BJ (cell line): ENCODE data around the gene CADM3. TPM values are rescaled to one million over a fixed set of nuclear protein-coding genes. Genes with fewer than 3 reads are reported as not detected.

Source experiments
- CTCF ChIA-PET: fragments of 350-600 bp; formaldehyde crosslinking; extraction: SDS; loops from one replicate; lab custom pipeline; 2021; ENCODE audit warnings: antibody characterized with exemption, inconsistent platforms; lab: Yijun Ruan, JAX
- POLR2A ChIA-PET: fragments of 300-600 bp; sonication (Branson Sonifier 250); formaldehyde crosslinking; extraction: SDS; loops from one replicate; lab custom pipeline; 2021; ENCODE audit warnings: antibody characterized with exemption; lab: Charles Lee
- DNase-seq: peaks from one replicate; pipeline ENCODE4 v3.0.0-alpha.2; 2011; ENCODE audit warnings: low read depth
- H3K27me3 ChIP-seq: 2 replicates; pipeline ENCODE4 v1.6.0; 2011; ENCODE audit warnings: low read length; ENCODE audit not compliant: control insufficient read depth, insufficient read depth
- H3K36me3 ChIP-seq: 2 replicates; pipeline ENCODE4 v1.5.1; 2011; ENCODE audit warnings: low read length; ENCODE audit not compliant: control insufficient read depth, insufficient read depth
- H3K4me3 ChIP-seq: 2 replicates; pipeline ENCODE4 v1.5.1; 2011; ENCODE audit warnings: low read depth, mild to moderate bottlenecking, control low read depth, low read length
- CTCF ChIP-seq: IDR thresholded peaks from 2 replicates; pipeline ENCODE4 v1.5.1; 2011; ENCODE audit warnings: low read depth, mild to moderate bottlenecking, control low read depth, inconsistent platforms, low read length, moderate library complexity; ENCODE audit not compliant: insufficient read depth
- polyA plus RNA-seq: library from polyadenylated mRNA; depleted of rRNA; stranded (reverse); fragments of >200 nt; gene quantifications from 2 replicates; pipeline ENCODE4 v1.2.3, GENCODE V29; 2011; rRNA removed
- small RNA-seq: library from RNA; depleted of rRNA; stranded (forward); fragments of <200 nt; gene quantifications from one replicate; pipeline ENCODE3, GENCODE V24; 2012; ENCODE audit warnings: low replicate concordance, low read depth; ENCODE audit not compliant: insufficient read length

The CADM3 gene
- polyA plus RNA-seq, 1 experiment, result 0.07 TPM

- DNase-seq, result no peak
- no peaks in the 10 kb centered on the region for H3K27me3 ChIP-seq
- CTCF ChIA-PET, result interaction anchor here (1.0 kb wide), 1 partner anchor 24 kb away, joined by 3 read pairs; no protein-coding TSS in a partner anchor
- H3K36me3 ChIP-seq, result no peaks in the 10 kb centered on the region
- TF ChIP-seq CTCF, result no peak
- no peak overlapping the region for H3K4me3 ChIP-seq
- POLR2A ChIA-PET, result no interaction called here
These were observed 68.3 kb downstream of the CADM3 start for GRCh38 chr1:159239551-159240220.

- CTCF ChIA-PET, result no interaction called here
- no peak for DNase-seq
- Histone ChIP-seq H3K4me3 (no peak overlapping the region), H3K27me3 (no peaks in the 10 kb centered on the region), H3K36me3 (no peaks in the 10 kb centered on the region)
- TF ChIP-seq CTCF, result no peak
- POLR2A ChIA-PET, result no interaction called here
These were observed 75.9 kb downstream of the CADM3 start for GRCh38 chr1:159247266-159247665.

GRCh38 chr1:159248311-159248710 is 76.9 kb downstream of the CADM3 start:
- H3K36me3 ChIP-seq, result no peaks in the 10 kb centered on the region
- H3K4me3 ChIP-seq, result no peak overlapping the region
- ChIA-PET POLR2A (no interaction called here), CTCF (no interaction called here)
- no peaks in the 10 kb centered on the region for H3K27me3 ChIP-seq
- DNase-seq, result no peak
- TF ChIP-seq CTCF, result no peak

GRCh38 chr1:159250638-159251216 is 79.3 kb downstream of the CADM3 start:
- CTCF ChIA-PET, result interaction anchor here (2.1 kb wide), 1 partner anchor 548 kb away, joined by 5 read pairs; no protein-coding TSS in a partner anchor
- H3K27me3 ChIP-seq, result no peaks in the 10 kb centered on the region
- no peak for TF ChIP-seq CTCF
- H3K36me3 ChIP-seq, result no peaks in the 10 kb centered on the region
- POLR2A ChIA-PET, result no interaction called here
- no peak for DNase-seq
- H3K4me3 ChIP-seq, result no peak overlapping the region

Small RNA genes within 50 kb of the gene (small RNA-seq; reads per million reads assigned to genes)
- gene RNA5SP60, result not detected

Other genes starting within 250 kb of the CADM3 start
- gene PYHIN1, start 240.1 kb upstream of the CADM3 start, polyA plus RNA-seq, result not detected in 2 replicates
- gene IFI16, start 161.7 kb upstream of the CADM3 start, polyA plus RNA-seq, result 81.8 and 129 TPM in 2 replicates
- gene AIM2, start 94.8 kb upstream of the CADM3 start, polyA plus RNA-seq, result 0.11 TPM in 1 of 2 replicates, not detected in the other
- gene ACKR1, start 33.3 kb downstream of the CADM3 start, polyA plus RNA-seq, result not detected in 2 replicates
- gene FCER1A, start 130.7 kb downstream of the CADM3 start, polyA plus RNA-seq, result not detected in 2 replicates